HL-60 (cell line): ENCODE results near the gene GALNT15.

Experiments used
- DNase-seq, 2 experiments: peaks; one replicate each; pipeline ENCODE4 v3.0.0-alpha.2; 2010 to 2020; ENCODE audit warnings: low read depth in 1 of 2, low spot score in 1 of 2
- H3K27ac ChIP-seq: fragments of 250-450 bp; sonication (Bioruptor Pico); replicated peaks from 2 replicates; pipeline ENCODE4 v1.5.1; 2020; ENCODE audit warnings: mild to moderate bottlenecking, moderate library complexity
- H3K27me3 ChIP-seq: fragments of 250-450 bp; sonication (Bioruptor Pico); 2 replicates; pipeline ENCODE4 v1.5.1; 2021; ENCODE audit warnings: mild to moderate bottlenecking, moderate library complexity; ENCODE audit not compliant: insufficient read depth, poor library complexity, severe bottlenecking
- H3K4me3 ChIP-seq: replicated peaks from 2 replicates; pipeline ENCODE4 v1.5.1; 2011; ENCODE audit warnings: mild to moderate bottlenecking, control low read depth, low read length; ENCODE audit not compliant: insufficient read depth
- CTCF ChIP-seq: IDR thresholded peaks from one replicate; pipeline ENCODE4 v1.5.1; 2011; ENCODE audit warnings: low read length, control low read depth, inconsistent platforms; ENCODE audit not compliant: insufficient read depth
- GABPA ChIP-seq: IDR thresholded peaks from 2 replicates; pipeline ENCODE4 v1.6.1; 2012; ENCODE audit warnings: low read depth
- POLR2AphosphoS5 ChIP-seq: IDR thresholded peaks from 2 replicates; pipeline ENCODE4 v1.6.1; 2012; ENCODE audit warnings: low read depth
- REST ChIP-seq: IDR thresholded peaks from 2 replicates; pipeline ENCODE4 v1.6.1; 2012; ENCODE audit warnings: low read depth; ENCODE audit not compliant: insufficient replicate concordance
- SPI1 ChIP-seq: IDR thresholded peaks from 2 replicates; pipeline ENCODE4 v1.6.1; 2012; ENCODE audit warnings: low read depth, mild to moderate bottlenecking, borderline replicate concordance

GALNT15 gene

DNA sequence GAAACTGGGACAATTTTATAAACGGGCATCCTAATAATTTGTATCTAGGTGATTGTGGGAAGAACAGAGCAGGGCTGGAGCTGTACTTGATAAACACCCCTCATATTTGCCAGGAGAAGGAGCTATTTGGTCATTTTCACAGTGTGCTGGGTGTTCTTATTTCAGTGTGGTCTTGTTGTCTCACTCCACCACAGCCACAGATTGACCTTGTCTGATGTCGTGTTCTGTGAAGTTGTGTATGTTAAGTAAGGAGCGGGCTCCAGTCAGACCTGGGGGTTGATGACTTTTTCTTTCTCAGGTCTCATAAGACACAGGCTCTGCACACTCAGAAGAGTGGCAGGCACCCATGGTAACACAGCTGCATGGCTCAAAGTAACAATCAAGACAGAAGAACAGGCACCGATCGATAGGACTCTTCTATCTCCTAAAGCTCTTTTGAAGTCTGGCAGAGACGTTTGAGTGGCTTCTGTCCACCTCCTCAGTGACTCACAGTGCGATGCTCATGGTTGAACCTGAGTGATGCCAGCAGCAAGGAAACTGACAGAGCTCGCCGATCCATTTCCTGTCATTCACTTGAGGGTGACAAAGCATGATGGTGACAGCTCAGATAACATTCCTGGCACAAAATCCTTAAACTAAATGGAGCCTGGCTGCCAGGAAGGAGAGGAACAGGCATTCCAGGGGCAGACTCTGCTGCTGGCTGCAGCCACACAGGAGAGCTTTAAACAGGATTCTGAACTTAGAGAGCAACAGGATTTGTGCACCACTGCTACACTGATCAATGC, 69.4 kb downstream of the GALNT15 start:
- TF ChIP-seq POLR2AphosphoS5 (no peak), REST (no peak), GABPA (no peak), CTCF (no peak), SPI1 (no peak)
- Histone ChIP-seq H3K27ac (no peak overlapping the region), H3K4me3 (no peak overlapping the region), H3K27me3 (no peaks in the 10 kb centered on the region)
- no peak for DNase-seq

DNA sequence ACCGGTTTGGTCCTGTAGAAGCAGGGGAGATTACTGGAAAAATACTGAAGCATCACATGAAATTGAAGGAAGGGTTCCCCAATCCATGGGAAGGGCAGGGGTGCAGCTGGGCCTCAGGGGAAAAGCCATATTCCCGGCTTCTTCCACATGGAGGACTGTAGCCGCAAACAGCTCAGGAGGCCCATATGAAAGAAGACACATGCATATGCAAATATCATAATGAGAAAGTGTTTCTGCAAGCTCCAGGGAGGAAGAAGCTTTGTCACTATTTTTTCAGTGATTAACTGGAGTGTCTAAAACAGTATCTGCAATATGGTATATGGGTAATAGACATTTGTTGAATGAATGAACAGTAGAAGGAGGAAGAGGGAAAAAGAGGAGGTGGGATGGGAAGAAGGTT, 71.1 kb downstream of the GALNT15 start:
- H3K27me3 ChIP-seq = no peaks in the 10 kb centered on the region
- H3K27ac ChIP-seq = no peak overlapping the region
- TF ChIP-seq CTCF (no peak), SPI1 (no peak), POLR2AphosphoS5 (no peak), GABPA (no peak), REST (no peak)
- no peak overlapping the region for H3K4me3 ChIP-seq
- no peak for DNase-seq

- peak in 1 of 2 experiments; percentile 86 for DNase-seq
- TF ChIP-seq CTCF (peak; percentile 75), SPI1 (peak; percentile 25; the same call in 1 of the 2 replicates), GABPA (no peak), POLR2AphosphoS5 (no peak)
- no peak overlapping the region for H3K4me3 ChIP-seq
- H3K27ac ChIP-seq = no peak overlapping the region
- H3K27me3 ChIP-seq = no peaks in the 10 kb centered on the region
Observed at GRCh38 chr3:16247282-16248061, 73.0 kb downstream of the GALNT15 start.
